Midbrain (tissue), 1 donor: ENCODE results near the gene SULT4A1.
"Not testable (repeated sequence)": the region's sequence is repeated elsewhere in the genome, so short reads cannot be mapped to it uniquely, and the experiment has no call there.

Experiments used
- DNase-seq: peaks from one replicate; lab custom pipeline; 2025; lab: John Stamatoyannopoulos, UW

SULT4A1 gene, protein sequence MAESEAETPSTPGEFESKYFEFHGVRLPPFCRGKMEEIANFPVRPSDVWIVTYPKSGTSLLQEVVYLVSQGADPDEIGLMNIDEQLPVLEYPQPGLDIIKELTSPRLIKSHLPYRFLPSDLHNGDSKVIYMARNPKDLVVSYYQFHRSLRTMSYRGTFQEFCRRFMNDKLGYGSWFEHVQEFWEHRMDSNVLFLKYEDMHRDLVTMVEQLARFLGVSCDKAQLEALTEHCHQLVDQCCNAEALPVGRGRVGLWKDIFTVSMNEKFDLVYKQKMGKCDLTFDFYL

DNA sequence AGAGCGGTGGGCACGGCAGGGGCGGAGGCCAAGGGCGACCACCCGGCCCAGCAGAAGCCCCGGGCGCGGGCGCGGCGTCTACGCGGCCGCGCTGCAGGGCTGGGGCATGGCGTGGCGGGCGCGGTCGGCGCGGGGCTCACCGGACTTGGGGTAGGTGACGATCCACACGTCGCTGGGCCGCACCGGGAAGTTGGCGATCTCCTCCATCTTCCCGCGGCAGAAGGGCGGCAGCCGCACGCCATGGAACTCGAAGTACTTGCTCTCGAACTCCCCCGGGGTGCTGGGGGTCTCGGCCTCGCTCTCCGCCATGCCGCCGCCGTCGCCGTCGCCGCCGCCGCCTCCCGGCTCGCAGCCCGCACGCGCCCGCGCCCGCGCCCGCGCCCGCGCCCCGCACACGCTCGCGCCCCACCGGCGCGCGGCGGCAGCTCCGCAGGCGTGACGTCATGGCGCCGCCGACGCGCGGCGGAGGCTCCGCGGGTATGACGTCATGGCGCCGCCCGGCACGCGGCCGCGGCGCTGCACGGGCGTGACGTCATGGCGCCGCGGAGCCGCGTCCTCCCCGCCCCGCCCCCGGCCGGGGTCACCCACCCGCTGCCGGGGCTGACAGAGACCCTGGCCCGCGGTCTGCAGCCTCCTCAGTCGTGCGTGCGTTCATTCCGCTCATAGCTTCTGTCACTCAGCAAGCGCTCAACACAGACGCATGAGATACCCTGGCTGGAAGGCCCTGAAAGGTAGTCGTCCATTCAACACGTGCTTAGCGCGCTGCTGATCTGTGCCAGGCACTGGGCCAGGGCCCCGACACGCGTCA is at the start of gene SULT4A1:
Gene SULT4A1 (minus strand): TSS at position 440 of the 808 bp plus-strand sequence. CDS start 131 bp downstream, at position 309.
- DNase-seq = no peak

DNA sequence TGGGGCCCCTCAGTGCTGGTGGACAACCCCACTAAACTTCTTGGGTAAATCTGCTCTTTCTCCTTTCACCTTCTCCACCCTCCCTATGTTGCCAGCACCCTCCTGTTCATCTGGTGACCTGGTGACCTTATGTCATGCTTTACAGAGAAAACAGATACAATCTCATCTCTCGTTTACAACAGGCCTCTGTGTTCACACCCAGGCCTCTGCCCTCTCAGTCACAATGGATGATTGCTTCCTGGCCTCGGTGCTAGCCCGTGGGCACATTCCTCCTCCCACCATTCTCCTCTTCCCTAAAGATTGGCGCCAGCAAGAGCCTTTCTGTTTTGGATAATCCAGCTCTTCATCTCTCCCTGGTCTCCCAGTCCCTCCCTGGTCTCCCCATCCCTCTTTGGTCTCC is 49.0 kb upstream of the SULT4A1 start:
- no peak for DNase-seq

DNA sequence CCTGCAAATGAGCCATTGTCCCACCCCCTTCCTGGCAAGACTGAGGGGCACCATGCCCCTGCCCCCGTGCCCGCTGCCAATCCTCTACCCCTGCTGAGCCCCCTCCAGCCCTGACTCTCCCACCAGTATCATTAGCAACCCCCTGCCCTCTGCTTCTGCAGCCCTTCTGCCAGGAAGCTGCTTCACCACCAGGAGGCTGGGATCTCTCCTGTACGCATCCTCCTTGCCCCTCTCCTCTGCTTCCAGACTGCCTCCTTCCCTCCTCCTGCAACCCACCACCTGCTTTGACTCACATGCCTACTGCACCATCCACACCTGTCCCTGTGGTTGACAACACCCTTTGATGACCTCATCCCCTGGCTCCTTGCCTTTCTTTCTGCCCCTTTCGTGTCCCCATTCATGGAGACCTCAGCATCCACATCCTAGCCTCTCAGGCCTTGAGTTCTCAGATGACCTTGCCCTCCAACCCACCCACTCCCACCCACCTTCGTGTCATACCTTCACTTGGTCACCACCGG is 47.9 kb upstream of the SULT4A1 start:
- no peak for DNase-seq

DNA sequence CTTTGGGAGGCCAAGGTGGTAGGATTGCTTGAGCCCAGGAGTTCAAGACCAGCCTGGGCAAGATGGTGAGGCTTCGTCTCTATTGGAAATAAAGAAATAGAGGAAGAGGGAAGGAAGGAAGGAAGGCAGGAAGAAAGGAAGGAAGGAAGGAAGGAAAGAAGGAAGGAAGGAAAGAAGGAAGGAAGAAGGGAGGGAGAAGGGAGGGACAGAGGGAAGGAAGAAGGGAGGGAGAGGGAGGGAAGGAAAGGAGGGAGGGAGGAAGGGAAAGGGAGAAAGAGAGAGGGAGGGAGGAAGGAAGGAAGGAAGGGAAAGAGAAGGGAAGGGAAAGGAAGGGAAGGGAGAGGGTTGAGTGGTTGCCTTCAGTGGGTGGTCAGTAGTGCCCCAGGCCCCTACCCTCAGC is 47.4 kb upstream of the SULT4A1 start:
- DNase-seq = no peak

DNA sequence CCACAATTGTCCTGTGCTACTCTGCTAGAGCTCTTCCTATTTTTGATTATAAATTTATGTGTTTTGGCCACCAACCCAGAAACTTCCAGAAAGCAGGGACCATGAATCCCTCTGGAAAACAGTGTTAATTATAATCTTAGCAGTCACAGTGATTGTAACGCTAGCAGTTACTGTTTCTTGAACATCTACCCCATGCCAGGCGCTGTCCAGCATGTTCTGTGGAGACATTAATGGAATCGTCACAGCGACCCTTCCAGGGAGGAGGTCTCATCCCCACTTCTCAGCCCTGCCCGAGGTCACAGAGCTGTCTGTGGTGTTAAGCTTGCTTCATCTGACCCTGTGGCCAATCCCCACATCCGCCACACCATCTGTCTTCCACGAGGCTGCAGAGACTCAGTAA is 43.4 kb upstream of the SULT4A1 start:
- no peak for DNase-seq

DNA sequence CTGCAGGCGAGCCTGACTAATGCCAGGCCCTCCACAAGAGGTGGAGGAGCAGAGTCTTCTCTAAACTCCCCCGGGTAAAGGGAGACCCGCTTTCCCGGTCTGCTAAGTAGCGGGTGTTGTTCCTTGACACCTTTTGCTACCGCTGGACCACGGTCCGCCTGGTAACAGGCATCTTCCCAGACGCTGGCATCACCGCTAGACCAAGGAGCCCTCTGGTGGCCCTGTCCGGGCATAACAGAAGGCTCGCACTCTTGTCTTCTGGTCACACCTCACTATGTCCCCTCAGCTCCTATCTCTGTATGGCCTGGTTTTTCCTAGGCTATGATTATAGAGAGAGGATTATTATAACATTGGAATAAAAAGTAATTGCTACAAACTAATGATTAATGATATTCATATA is 42.1 kb upstream of the SULT4A1 start:
- DNase-seq = not testable (repeated sequence)

DNA sequence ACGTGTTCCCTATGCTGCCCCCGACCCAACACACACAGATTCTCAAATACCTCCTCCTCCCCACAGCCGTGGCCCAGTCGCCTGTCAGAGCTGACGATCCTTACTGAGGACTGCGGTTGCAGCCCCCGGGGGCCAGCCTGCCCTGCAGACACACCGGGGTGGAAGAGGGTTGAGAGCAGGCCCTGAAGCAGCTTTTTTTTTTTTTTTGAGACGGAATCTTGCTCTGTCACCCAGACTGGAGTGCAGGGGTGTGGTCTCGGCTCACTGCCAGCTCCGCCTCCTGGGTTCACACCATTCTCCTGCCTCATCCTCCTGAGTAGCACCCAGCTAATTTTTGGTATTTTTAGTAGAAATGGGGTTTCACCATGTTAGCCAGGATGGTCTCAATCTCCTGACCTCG is 40.7 kb upstream of the SULT4A1 start:
- not testable (repeated sequence) for DNase-seq

DNA sequence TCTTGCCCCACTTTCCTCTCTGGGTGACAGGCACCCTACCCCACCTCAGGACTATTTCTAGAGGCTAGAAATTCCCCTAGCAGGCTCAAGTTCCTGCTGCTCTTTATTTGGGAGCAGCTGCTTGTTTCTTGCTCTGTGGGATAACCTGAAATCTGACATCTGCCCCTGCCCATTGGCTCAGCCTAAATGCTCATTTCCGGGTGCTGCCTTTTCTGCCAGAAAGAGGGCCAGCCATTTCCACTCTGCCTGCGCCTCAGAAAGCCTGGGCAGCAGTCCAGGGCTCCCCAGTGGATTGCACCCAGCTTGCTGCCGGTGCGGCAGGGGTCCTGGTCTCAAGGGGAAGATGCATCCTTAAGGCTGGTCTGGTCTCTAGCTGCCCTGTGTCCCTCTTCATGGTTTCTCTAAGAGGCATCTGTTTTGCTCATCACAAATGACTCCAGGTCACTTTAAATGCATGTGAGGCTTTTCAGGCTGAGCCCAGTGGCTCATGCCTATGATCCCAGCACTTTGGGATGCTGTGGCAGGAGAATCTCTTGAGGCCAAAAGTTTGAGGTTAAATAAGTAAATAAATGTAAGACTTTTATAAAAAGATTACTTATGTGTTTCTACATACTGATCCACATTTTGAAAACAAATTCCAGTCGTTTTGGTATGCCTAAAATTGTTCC is 39.8 kb upstream of the SULT4A1 start:
- no peak for DNase-seq

DNA sequence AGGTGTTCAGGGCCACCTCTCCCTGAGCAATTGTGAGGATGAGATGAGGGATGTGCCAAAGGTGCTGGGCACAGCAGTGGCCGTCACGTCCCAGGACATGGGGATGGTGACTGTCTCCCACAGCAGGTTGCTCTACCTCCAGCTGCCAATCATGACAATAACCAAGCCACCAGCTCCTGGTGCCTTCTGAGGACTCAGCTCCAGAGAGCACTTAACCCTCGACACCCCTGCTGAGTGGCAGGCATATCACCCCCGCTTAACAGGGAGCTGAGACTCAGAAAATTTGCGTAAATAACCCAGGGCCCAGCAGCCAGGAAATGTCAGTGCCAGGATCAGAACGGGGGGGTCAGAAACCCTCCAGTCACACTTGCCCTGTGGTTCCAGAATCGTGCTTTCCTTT is 37.9 kb upstream of the SULT4A1 start:
- DNase-seq = no peak

DNA sequence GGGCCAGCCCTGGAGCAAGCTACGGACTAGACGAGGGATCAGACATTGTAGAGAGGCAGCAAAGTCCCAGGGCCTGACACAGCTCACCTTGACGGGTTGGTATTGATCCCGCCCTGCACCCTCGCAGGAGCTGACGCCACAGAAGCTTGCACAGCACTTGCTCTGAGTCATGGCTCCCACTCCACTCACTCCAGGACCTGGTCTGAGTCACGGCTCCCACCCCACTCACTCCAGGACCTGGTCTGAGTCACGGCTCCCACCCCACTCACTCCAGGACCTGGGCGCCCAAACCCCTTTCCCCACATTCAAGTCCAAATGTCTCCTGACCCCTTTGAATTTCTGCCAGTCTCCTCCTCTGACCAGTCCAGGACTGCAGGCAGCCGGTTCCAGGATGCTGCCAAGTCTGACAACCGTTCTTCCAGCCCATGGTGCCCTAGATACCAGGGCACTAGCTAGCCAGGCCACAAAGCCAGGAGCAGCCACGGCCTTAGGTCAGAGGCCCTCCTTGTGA is 35.5 kb upstream of the SULT4A1 start:
- no peak for DNase-seq

DNA sequence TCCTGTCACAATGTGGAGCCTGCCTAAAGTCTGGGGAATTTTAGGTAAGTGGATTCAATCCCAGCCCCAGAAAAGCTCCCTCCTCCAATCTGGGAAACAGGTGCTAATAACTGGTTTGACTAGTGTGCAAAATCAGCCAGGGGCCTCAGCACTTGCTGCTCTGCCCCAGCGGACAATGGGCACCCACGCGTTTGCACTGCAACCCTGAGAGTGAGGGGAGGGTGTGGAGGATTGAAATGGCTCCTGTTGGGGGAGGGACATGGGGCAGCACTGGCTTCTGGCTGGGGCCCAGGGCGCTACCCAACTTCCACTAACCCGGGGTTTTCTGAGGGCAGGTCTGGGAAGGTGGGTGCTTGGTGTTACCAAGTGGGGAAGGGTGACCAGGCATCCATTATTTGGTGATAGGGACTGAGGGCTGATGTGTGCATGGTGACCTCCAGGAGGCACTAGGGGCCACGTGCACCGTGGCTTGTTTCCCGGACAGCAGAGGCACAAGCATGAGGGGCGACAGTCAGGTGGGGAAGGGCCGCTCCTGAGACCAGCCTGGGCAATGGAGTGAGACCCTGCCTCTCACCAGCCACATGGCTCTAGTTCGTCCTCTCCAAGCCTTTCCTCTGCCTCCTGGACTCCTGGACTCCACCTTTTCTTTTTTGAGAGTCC is 33.8 kb upstream of the SULT4A1 start:
- no peak for DNase-seq

DNA sequence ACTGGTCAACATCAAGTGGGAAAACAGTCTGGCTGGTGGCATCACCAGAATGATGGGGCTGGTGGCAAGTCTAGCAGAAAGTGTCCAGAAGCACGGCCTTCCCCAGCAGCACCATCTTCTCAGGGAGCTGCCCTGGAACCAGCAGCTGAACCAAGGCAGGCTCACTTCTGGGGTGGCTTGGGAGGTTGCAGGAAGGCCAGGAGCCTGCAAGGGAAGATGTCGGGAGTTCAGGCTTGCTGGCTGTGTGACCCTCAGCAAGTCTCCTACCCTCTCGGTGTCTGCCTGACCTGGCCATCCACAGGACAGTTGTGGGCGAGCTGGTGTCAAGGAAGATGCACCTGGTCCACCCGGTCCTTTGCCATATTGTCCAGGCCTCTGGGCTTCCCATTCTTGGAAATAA is 31.8 kb upstream of the SULT4A1 start:
- DNase-seq = no peak

DNA sequence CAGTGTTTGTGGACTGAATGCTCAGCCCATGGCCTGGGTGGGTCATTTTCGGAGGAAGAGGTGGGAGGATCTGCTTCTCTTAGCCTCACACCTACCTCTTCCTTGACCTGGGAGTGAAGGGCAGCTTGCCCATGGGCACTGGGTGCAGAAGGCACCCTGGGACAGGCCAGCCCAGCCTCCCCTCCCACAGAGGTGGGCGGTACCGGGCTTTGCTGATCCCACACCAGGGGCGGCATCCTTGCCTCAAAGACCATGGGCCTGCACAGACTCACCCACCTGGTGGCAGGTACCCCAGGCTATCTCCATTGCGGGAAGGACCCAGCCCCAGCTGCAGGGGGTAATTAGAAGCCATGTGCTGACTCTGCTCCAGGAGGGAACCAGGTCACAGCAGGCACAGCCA is 31.0 kb upstream of the SULT4A1 start:
- no peak for DNase-seq

DNA sequence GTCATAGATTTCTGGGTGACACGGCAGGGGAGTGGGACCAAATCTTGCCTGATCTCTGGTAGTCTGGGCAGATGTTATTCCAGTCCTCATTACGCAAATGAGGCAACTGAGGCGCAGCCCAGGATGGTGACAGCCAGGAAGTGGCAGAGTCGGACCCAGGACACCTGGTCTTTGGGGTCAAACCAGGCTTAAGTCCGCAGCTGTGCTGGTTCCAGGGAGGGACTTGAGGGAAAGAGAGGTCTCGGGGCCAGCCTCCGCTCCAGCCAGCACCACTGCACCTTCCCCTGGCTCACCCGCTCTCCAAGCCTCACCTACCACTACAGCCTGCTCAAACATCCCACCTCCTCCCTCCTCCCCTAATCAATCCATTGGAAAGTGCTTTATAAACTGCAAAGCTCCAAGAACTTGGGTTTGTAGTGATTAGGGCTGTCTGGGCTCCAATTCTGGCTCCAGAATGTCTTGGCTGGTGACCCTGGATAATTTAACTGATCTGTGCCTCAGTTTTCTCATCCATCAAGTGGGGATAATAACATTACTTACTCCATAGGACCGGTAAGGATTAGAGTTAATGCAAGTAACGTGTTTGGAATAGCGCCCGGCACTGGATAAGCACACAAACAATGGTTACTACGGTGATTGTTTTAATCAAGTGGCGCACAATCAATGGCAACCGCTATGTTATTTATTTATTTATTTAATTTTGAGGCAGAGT is 30.0 kb upstream of the SULT4A1 start:
- DNase-seq = no peak

DNA sequence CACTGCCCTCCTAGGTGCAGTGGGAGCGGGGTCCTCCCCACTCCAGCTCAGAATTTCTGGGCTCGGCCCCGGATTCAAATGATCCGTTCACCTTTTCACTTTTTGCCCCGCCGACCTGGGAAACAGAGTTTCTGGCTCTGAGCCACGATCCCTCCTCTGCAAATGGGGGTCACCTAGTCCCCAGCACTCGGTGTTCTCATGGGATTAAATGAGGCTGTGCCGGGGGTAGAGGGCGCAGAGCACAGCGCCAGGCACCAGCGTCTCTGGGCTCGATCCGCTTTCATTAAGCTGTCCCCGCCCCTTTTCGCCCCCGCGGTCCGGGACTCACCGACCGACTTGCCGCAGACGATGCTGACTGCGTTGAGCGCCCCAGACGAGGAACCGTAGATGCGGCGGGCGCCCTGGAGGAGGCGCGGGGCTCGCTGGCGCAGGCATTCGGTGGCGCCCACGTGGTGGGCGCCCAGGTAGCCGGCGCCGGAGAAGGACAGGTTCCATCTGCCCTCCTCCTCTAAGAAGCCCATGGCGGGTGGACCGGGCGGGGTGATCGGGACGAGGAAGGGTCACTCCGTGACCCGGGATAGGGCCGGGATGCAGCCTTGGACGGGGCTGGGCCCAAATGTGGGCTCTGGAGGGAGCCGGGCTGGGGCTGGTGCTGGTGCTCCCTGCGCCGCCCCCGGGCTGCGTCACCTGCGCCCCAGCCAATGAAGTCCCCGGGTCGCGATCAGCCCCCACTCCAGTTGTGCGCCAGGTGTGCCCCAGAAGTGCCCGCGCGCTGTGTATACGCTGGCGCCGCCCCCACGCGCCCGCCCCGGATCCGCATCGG is 29.3 kb upstream of the SULT4A1 start, which contains the start of gene PNPLA5:
Gene PNPLA5 (minus strand): TSS at position 654 of the 823 bp plus-strand sequence. CDS start 133 bp downstream, at position 521.
- no peak for DNase-seq

DNA sequence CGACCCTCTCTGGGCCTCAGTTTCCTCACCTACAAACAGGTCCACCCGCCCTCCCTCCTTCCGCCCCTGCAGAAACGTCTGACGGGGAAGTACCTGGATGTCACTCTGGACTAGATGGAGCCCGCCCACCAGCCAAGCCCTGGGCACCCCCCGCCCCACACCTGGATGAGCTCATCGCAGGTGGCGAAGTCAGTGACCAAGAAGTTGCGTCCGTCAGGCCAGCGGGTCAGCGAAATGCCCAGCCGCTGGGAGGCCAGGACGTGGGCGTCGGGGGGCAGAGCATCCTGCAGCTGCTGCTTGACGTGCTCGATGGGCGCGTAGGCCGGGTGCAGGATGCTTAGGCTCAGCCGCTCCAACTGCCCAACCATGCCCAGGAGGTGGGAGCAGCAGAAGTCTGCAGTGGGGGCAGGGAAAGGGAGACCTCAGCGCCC is 28.6 kb upstream of the SULT4A1 start:
- DNase-seq = no peak

DNA sequence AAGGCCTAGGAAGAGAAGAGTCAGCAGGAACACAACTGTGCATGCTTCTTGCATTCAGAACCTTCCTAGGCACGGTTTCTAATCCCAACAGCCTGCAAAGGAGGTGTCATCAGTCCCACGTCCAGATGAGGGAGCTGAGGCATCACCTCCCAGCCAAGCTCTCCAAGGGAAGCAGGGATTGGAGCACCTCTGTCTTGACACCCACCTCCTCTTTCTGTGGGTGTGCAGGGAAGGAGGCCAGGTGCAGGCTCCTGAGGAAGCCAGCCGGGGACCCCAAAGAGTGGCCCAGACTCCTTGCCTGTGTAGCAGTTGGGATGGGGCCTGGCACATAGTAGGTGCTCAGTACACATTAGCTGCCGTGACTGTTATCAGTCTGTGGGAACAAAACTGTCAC is 27.5 kb upstream of the SULT4A1 start:
- no peak for DNase-seq

DNA sequence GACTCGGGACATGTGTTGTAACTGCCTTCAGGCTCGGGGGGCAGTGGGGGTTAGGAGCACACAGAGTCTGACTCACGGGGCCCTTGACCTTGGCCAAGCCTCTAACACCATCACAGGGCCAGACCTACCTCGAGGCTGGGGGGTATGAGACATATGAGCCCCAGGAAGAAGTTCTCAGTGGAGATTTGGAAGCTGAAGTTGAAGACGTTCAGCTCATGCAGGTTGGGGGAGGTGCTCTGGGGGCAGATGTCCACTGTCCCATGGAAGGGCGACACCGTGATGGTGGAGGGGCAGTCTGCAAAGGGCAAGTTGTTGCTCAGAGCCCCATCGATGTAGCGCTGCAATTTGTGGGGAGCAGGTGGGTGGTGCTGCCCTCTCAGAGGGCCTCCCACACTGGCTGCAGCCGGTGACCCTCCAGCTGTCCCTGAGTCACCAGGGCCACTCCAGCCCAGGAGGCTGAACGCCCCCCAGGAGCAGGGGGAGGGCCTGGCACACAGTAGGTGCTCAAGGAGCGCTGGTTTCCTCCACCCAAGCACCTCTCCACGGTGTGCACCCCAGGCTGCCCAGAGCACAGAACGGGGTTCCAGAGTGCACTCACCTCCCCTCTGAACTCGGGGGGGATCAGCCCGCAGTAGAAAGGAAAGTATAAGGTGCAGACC is 27.0 kb upstream of the SULT4A1 start:
- DNase-seq = no peak

DNA sequence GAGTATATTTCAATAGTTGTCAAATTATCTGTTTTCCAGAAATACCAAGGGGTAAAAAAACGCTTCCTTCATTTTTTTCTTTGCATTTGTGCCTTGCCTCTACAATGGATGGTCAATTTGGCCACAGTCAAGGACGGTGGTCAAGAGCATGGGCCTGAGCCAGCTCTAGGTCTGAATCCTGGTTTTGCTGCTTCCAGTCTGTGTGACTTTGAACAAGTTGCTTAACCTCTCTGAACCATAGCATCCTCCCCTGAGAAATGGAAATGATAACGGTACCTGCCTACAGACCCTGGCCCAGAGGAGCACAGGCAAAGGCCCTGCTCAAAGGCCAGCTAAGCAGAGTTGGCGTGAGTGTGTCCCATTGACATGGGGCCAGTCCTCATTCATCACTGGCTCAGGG is 26.4 kb upstream of the SULT4A1 start:
- no peak for DNase-seq

DNA sequence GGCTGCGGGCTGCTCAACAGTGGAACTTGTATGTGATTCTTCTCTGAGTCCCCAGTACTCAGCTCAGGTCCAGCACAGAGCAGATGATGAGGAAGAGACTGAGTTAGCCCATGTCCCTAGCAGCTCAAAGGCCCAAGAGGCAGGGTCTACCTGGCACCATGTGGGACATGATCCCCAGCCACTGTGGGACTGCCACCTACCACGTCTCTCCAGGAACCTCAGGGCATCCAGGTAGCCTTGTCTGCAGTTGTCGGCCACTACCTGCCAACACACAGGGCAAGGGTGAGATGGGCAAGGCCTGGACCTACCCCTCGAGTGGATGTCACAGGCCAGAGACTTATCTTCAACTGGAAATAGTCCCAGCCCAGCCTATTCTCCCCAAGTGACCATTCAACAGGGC is 25.1 kb upstream of the SULT4A1 start:
- no peak for DNase-seq
